Neural cell (in vitro differentiated cells): ENCODE results near the gene UBD.

Experiments
- CTCF ChIP-seq: fragments of 450-650 bp; IDR thresholded peaks from 2 replicates; pipeline ENCODE4 v1.5.1; 2014; ENCODE audit warnings: antibody characterized with exemption, mild to moderate bottlenecking, moderate library complexity; ENCODE audit not compliant: poor library complexity, severe bottlenecking
- EP300 ChIP-seq: fragments of 450-650 bp; conservative IDR thresholded peaks from 2 replicates; pipeline ENCODE4 v1.6.1; 2014; ENCODE audit warnings: antibody characterized with exemption, mild to moderate bottlenecking, moderate library complexity; ENCODE audit not compliant: poor library complexity, severe bottlenecking
- EZH2 ChIP-seq: fragments of 200-600, 300-800 bp; shearing (Covaris generic), sonication (generic); IDR thresholded peaks from 2 replicates; pipeline ENCODE4 v1.6.1; 2014; ENCODE audit warnings: antibody characterized with exemption, low read length, borderline replicate concordance, mild to moderate bottlenecking; ENCODE audit not compliant: insufficient read depth, poor library complexity, severe bottlenecking
- MXI1 ChIP-seq: fragments of 450-650 bp; conservative IDR thresholded peaks from 2 replicates; pipeline ENCODE4 v1.6.1; 2014; ENCODE audit warnings: antibody characterized with exemption, mild to moderate bottlenecking; ENCODE audit not compliant: poor library complexity, severe bottlenecking
- POLR2AphosphoS5 ChIP-seq: IDR thresholded peaks from 2 replicates; pipeline ENCODE4 v1.6.1; 2012
- RAD21 ChIP-seq: fragments of 450-650 bp; conservative IDR thresholded peaks from 2 replicates; pipeline ENCODE4 v1.6.1; 2014; ENCODE audit warnings: antibody characterized with exemption, mild to moderate bottlenecking, moderate library complexity
- REST ChIP-seq: IDR thresholded peaks from 2 replicates; pipeline ENCODE4 v1.6.1; 2012; ENCODE audit warnings: borderline replicate concordance
- TAF1 ChIP-seq: IDR thresholded peaks from 2 replicates; pipeline ENCODE4 v1.6.1; 2012; ENCODE audit warnings: low read depth

GRCh38 chr6:29567541-29567940 lies 8.0 kb upstream of the UBD start:
- TF ChIP-seq CTCF = no peak
- no peak for TF ChIP-seq REST
- TF ChIP-seq POLR2AphosphoS5 = no peak
- TF ChIP-seq EP300 = no peak
- TF ChIP-seq EZH2 = no peak
- no peak for TF ChIP-seq TAF1
- TF ChIP-seq MXI1 = no peak
- TF ChIP-seq RAD21 = no peak
